GM12801 (cell line): Measurements from ENCODE around the gene CTBS.

ENCODE experiments used
- TF ChIP-seq, protein P1 (sequence below): IDR thresholded peaks from one replicate; pipeline ENCODE4 v1.5.1; 2011; ENCODE audit warnings: control low read depth; ENCODE audit not compliant: insufficient read length; ENCODE audit errors: extremely low read depth

Gene CTBS

DNA sequence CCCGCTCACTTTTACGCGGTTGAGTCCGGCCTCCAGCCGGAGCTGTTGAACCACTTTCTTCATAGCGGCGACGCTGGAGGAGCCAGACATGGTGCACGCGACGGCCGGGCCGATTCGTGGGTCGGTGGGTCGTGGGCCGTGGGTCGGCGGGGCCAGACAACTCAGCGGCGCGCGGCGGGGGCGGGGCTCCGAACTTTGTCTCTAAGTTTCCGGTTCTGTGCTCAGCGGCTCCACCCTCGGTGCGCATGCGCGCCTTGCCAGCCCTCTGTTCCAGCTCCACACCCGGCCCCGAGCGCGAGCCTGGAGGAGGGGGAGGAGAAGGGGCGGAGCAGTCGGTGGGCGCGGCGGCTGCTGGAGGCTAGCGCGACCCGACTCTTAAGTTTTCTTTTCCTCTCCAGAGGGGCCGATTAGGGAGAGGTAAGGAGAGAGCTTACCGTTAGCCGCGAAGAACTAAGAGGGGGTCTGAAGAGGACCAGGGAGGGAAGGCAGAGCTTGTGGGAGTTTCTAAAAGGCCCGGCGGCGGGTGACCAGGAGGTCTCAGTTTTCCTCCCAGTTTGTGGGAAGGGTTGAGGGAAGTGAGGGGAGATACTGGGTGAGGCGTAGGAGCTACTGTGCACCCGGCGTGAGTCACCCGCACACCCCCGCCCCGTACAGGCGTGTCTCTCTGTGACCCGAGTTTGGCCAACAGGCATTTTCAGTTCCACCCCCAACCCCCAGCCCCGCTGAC is 68.1 kb downstream of the CTBS start, which contains the start of the genes GNG5 and SPATA1:
Gene GNG5 (minus strand): TSS at position 580 of the 727 bp plus-strand sequence. CDS start 490 bp downstream, at position 90.
Gene SPATA1 (plus strand): TSS at position 385 of the 727 bp plus-strand sequence. CDS start 9,974 bp downstream, outside the sequence.
- TF ChIP-seq, protein P1, sequence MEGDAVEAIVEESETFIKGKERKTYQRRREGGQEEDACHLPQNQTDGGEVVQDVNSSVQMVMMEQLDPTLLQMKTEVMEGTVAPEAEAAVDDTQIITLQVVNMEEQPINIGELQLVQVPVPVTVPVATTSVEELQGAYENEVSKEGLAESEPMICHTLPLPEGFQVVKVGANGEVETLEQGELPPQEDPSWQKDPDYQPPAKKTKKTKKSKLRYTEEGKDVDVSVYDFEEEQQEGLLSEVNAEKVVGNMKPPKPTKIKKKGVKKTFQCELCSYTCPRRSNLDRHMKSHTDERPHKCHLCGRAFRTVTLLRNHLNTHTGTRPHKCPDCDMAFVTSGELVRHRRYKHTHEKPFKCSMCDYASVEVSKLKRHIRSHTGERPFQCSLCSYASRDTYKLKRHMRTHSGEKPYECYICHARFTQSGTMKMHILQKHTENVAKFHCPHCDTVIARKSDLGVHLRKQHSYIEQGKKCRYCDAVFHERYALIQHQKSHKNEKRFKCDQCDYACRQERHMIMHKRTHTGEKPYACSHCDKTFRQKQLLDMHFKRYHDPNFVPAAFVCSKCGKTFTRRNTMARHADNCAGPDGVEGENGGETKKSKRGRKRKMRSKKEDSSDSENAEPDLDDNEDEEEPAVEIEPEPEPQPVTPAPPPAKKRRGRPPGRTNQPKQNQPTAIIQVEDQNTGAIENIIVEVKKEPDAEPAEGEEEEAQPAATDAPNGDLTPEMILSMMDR, result no peak

GRCh38 chr1:84505493-84506001 is 68.7 kb downstream of the CTBS start:
- TF ChIP-seq, protein P1, result no peak

GRCh38 chr1:84504580-84505492 is 69.4 kb downstream of the CTBS start:
- TF ChIP-seq, protein P1, result no peak

GRCh38 chr1:84502927-84503326 is 71.3 kb downstream of the CTBS start:
- TF ChIP-seq, protein P1, result no peak
